CD14-positive monocyte (primary cell): ENCODE results near the gene FXYD6. TPM values are rescaled to one million over a fixed set of nuclear protein-coding genes. Genes with fewer than 3 reads are reported as not detected.

Experiments
- DNase-seq, 3 donors: peaks; one replicate each; pipeline ENCODE4 v3.0.0-alpha.2; 2011 to 2022
- H2AFZ ChIP-seq: 2 replicates; pipeline ENCODE4 v1.6.0; 2012; ENCODE audit warnings: mild to moderate bottlenecking, low read depth, low read length, inconsistent platforms; ENCODE audit not compliant: insufficient read depth, poor library complexity, severe bottlenecking
- H3K27ac ChIP-seq, 2 donors: 1 replicate in 1 of 2; 2 replicates in 1 of 2; pipeline ENCODE4 v1.5.1; 2012 to 2013; ENCODE audit warnings: low read length in 2 of 2, control low read depth in 1 of 2, inconsistent platforms in 1 of 2, low read depth in 1 of 2, mild to moderate bottlenecking in 1 of 2
- H3K27me3 ChIP-seq, 2 donors: one replicate each; pipeline versions ENCODE4 v1.6.0 to v1.6.1; 2011 to 2013; ENCODE audit warnings: low read length in 2 of 2; ENCODE audit not compliant: control insufficient read depth in 2 of 2, insufficient read depth in 2 of 2
- H3K36me3 ChIP-seq, 2 donors: replicated peaks in 1 of 2; 1 replicate in 1 of 2; 2 replicates in 1 of 2; pipeline versions ENCODE4 v1.5.1 to v1.6.1; 2012 to 2013; ENCODE audit warnings: low read length in 2 of 2, control low read depth in 1 of 2, inconsistent platforms in 1 of 2, mild to moderate bottlenecking in 1 of 2; ENCODE audit not compliant: insufficient read depth in 2 of 2, control insufficient read depth in 1 of 2
- H3K4me1 ChIP-seq, 2 donors: 1 replicate in 1 of 2; 2 replicates in 1 of 2; pipeline versions ENCODE4 v1.5.1 to v1.6.1; 2012 to 2013; ENCODE audit warnings: low read length in 2 of 2, control low read depth in 1 of 2, inconsistent platforms in 1 of 2, mild to moderate bottlenecking in 1 of 2, moderate library complexity in 1 of 2; ENCODE audit not compliant: insufficient read depth in 2 of 2, control insufficient read depth in 1 of 2
- H3K4me2 ChIP-seq: replicated peaks from 2 replicates; pipeline ENCODE3; 2012; ENCODE audit warnings: low read length, moderate library complexity, mild to moderate bottlenecking; ENCODE audit not compliant: poor library complexity, severe bottlenecking; ENCODE audit errors: extremely low read depth
- H3K4me3 ChIP-seq, 3 experiments: fragments of 200-600 bp in 1 of 3; sonication (generic) in 1 of 3; replicated peaks in 1 of 3; 1 replicate in 2 of 3; 2 replicates in 1 of 3; pipeline ENCODE4 v1.5.1; 2011 to 2013; ENCODE audit warnings: low read length in 3 of 3, mild to moderate bottlenecking in 3 of 3, control low read depth in 2 of 3, low read depth in 2 of 3, inconsistent platforms in 1 of 3, moderate library complexity in 1 of 3
- H3K79me2 ChIP-seq: 2 replicates; pipeline ENCODE4 v1.6.0; 2012; ENCODE audit warnings: mild to moderate bottlenecking, control low read depth, inconsistent platforms, low read length, moderate library complexity; ENCODE audit not compliant: insufficient read depth
- H3K9ac ChIP-seq: 2 replicates; pipeline ENCODE4 v1.6.0; 2017; ENCODE audit warnings: low read length, mild to moderate bottlenecking; ENCODE audit not compliant: insufficient read depth, poor library complexity, severe bottlenecking
- H3K9me3 ChIP-seq, 2 donors: replicated peaks in 1 of 2; 1 replicate in 1 of 2; 2 replicates in 1 of 2; pipeline versions ENCODE4 v1.5.1 to v1.6.1; 2012 to 2013; ENCODE audit warnings: low read length in 2 of 2, control low read depth in 1 of 2; ENCODE audit not compliant: control insufficient read depth in 1 of 2, insufficient read depth in 1 of 2
- H4K20me1 ChIP-seq: 2 replicates; pipeline ENCODE4 v1.6.0; 2012; ENCODE audit warnings: mild to moderate bottlenecking, low read length, control low read depth, moderate library complexity; ENCODE audit not compliant: insufficient read depth
- H3K27ac Mint-ChIP-seq, 7 donors: one replicate each; pipeline ENCODE4 v1.8.0; 2020; ENCODE audit warnings: mild to moderate bottlenecking in 7 of 7, mixed read lengths in 7 of 7, moderate library complexity in 6 of 7, inconsistent platforms in 2 of 7
- H3K27me3 Mint-ChIP-seq, 3 donors: one replicate each; pipeline ENCODE4 v1.8.0; 2021 to 2022; ENCODE audit warnings: low read depth in 3 of 3, mild to moderate bottlenecking in 3 of 3, mixed read lengths in 3 of 3, moderate library complexity in 3 of 3, inconsistent platforms in 1 of 3
- H3K36me3 Mint-ChIP-seq, 2 donors: one replicate each; pipeline ENCODE4 v1.8.0; 2020; ENCODE audit warnings: mixed read lengths in 2 of 2, inconsistent platforms in 1 of 2, mild to moderate bottlenecking in 1 of 2
- H3K4me1 Mint-ChIP-seq: one replicate; pipeline ENCODE4 v1.8.0; 2020; ENCODE audit warnings: mild to moderate bottlenecking, mixed read lengths
- H3K4me3 Mint-ChIP-seq, 2 donors: one replicate each; pipeline ENCODE4 v1.8.0; 2020; ENCODE audit warnings: mild to moderate bottlenecking in 2 of 2, mixed read lengths in 2 of 2, moderate library complexity in 1 of 2
- H3K9me3 Mint-ChIP-seq, 7 donors: one replicate each; pipeline ENCODE4 v1.8.0; 2020 to 2022; ENCODE audit warnings: mixed read lengths in 7 of 7, mild to moderate bottlenecking in 6 of 7, moderate library complexity in 6 of 7, inconsistent platforms in 2 of 7
- CTCF ChIP-seq: fragments of 200-600 bp; IDR thresholded peaks from one replicate; pipeline ENCODE4 v1.8.0; 2022; ENCODE audit warnings: antibody characterized with exemption, mild to moderate bottlenecking
- WGBS: methylation state at CpG from one replicate; pipeline ENCODE4 v1.1.5; 2013; ENCODE audit warnings: missing lambda C conversion rate; ENCODE audit not compliant: insufficient coverage; 5-methylcytosine and 5-hydroxymethylcytosine counted together
- intact Hi-C, 2 donors: fragments of 100-400 bp; cut with micrococcal nuclease; formaldehyde crosslinking; loops; one replicate each; pipeline versions ENCODE4 v1.15.0 to v1.15.1; 2023
- polyA plus RNA-seq, 3 donors: library from polyadenylated mRNA; depleted of rRNA in 1 of 3; unstranded in 2 of 3; stranded (reverse) in 1 of 3; fragments of 300-500 nt in 2 of 3; fragments of >200 nt in 1 of 3; fragmentation: Illumina TruSeq in 2 of 3; gene quantifications; 1 replicate in 2 of 3; 2 replicates in 1 of 3; pipeline ENCODE4 v1.2.3, GENCODE V29; 2012 to 2021

Gene FXYD6
- polyA plus RNA-seq, 3 donors, result 36.4 to 52.1 (median 44.1) TPM

- Mint-ChIP-seq H3K4me3 (no peak overlapping the region), H3K27me3 (peaks cover 34 to 54% (median 37%) of the 10 kb centered on the region in 3 donors)
- WGBS, result 75% methylated on average over 5 of the region's 5 CpGs
Observed at GRCh38 chr11:117881217-117881616, 4.8 kb upstream of the FXYD6 start.

More at GRCh38 chr11:117881217-117881616, 4.8 kb upstream of the FXYD6 start:
- DNase-seq, result no peak
- peaks cover 11% of the 10 kb centered on the region for H3K4me1 Mint-ChIP-seq
- Histone ChIP-seq H3K27me3 (peaks cover 24 to 40% of the 10 kb centered on the region in 2 donors), H3K4me3 (no peak overlapping the region), H3K79me2 (no peaks in the 10 kb centered on the region), H3K36me3 (no peaks in the 10 kb centered on the region), H3K9me3 (peaks cover 0 to 8% of the 10 kb centered on the region in 2 donors), H3K4me1 (peaks cover 3 to 9% of the 10 kb centered on the region in 2 donors), H3K9ac (no peak overlapping the region), H2AFZ (no peak overlapping the region), H3K4me2 (no peak overlapping the region), H4K20me1 (no peaks in the 10 kb centered on the region), H3K27ac (no peak overlapping the region)
- peaks cover 0 to 4% (median 2%) of the 10 kb centered on the region in 7 donors for H3K9me3 Mint-ChIP-seq
- intact Hi-C loops, result no loop called here
- no peak overlapping the region for H3K27ac Mint-ChIP-seq
- TF ChIP-seq CTCF, result no peak
- peaks cover 1 to 10% of the 10 kb centered on the region in 2 donors for H3K36me3 Mint-ChIP-seq
